A549 (cell line): ENCODE data around the gene ASPN. TPM values are rescaled to one million over a fixed set of nuclear protein-coding genes. Genes with fewer than 3 reads are reported as not detected.
A peak's percentile ranks its signal among the peaks of the same experiment; 100 is the strongest.

Experiments
- ATAC-seq, 2 experiments: fragments of 200-7000 bp in 1 of 2; fragments of >200 bp in 1 of 2; cut with Nextera tagmentation in 1 of 2; cut with Tn5 transposase in 1 of 2; 3 replicates each; pipeline versions ENCODE4 v1.8.0 to v1.9.1; 2018 to 2020; ENCODE audit warnings: mild to moderate bottlenecking in 1 of 2, moderate library complexity in 1 of 2
- CTCF ChIA-PET: fragments of 300-600 bp; sonication (Branson Sonifier 250); formaldehyde crosslinking; extraction: SDS; loops from one replicate; lab custom pipeline; 2021; ENCODE audit warnings: antibody characterized with exemption, inconsistent platforms; lab: Yijun Ruan, JAX
- POLR2A ChIA-PET: fragments of 350-600 bp; formaldehyde crosslinking; extraction: SDS; loops from one replicate; lab custom pipeline; 2021; ENCODE audit warnings: antibody characterized with exemption, inconsistent platforms; lab: Yijun Ruan, JAX
- DNase-seq, 2 experiments: peaks; one replicate each; pipeline versions ENCODE4 v3.0.0 to v3.0.0-alpha.2; 2011 to 2016; ENCODE audit warnings: low read depth in 1 of 2, low spot score in 1 of 2
- FAIRE-seq: peaks from 2 replicates; lab custom pipeline; 2011; peaks lifted over from hg19 to GRCh38; lab: Jason Lieb, UNC
- H3K27ac ChIP-seq, 2 experiments: fragments of >200 bp; sonication (Bioruptor Twin); formaldehyde crosslinking; 3 replicates each; pipeline ENCODE4 v1.5.1; 2016 to 2017
- H3K4me1 ChIP-seq: fragments of >200 bp; sonication (Bioruptor Twin); formaldehyde crosslinking; 3 replicates; pipeline ENCODE4 v1.6.1; 2016
- H3K4me2 ChIP-seq: fragments of >200 bp; sonication (Bioruptor Twin); formaldehyde crosslinking; 3 replicates; pipeline ENCODE4 v1.6.1; 2016
- H3K4me3 ChIP-seq: fragments of >200 bp; sonication (Bioruptor Twin); formaldehyde crosslinking; 3 replicates; pipeline ENCODE4 v1.5.1; 2016
- H3K9me3 ChIP-seq: fragments of >200 bp; sonication (Bioruptor Twin); formaldehyde crosslinking; 3 replicates; pipeline ENCODE4 v1.6.1; 2016
- CBX2 ChIP-seq: fragments of 200-600 bp; sonication (generic); IDR thresholded peaks from 2 replicates; pipeline ENCODE4 v1.6.1; 2016; ENCODE audit warnings: low read depth, mild to moderate bottlenecking, borderline replicate concordance
- CHD2 ChIP-seq: fragments of 150-350 bp; IDR thresholded peaks from 2 replicates; pipeline ENCODE4 v1.6.1; 2014; ENCODE audit warnings: low read length; ENCODE audit not compliant: partially characterized antibody
- CHD4 ChIP-seq: fragments of 200-600 bp; sonication (generic); IDR thresholded peaks from 2 replicates; pipeline ENCODE4 v1.6.1; 2016; ENCODE audit warnings: antibody characterized with exemption, mild to moderate bottlenecking, borderline replicate concordance
- EHF ChIP-seq: fragments of 250-450 bp; sonication (Bioruptor Pico); IDR thresholded peaks from 2 replicates; pipeline ENCODE4 v1.5.0; 2020; ENCODE audit warnings: mild to moderate bottlenecking
- EP300 ChIP-seq, 2 experiments: fragments of >200 bp; sonication (Bioruptor Twin); formaldehyde crosslinking; IDR thresholded peaks; 2 replicates in 1 of 2; 3 replicates in 1 of 2; pipeline ENCODE4 v1.6.1; 2016 to 2017
- ESRRA ChIP-seq: fragments of 150-350 bp; IDR thresholded peaks from 2 replicates; pipeline ENCODE4 v1.6.1; 2014; ENCODE audit warnings: mild to moderate bottlenecking, low read length, borderline replicate concordance
- GATA3 ChIP-seq: IDR thresholded peaks from 2 replicates; pipeline ENCODE4 v1.6.1; 2012; ENCODE audit warnings: borderline replicate concordance
- HDAC2 ChIP-seq: fragments of 200-600 bp; sonication (generic); IDR thresholded peaks from 2 replicates; pipeline ENCODE4 v1.6.1; 2016
- KDM1A ChIP-seq: fragments of 200-600 bp; sonication (generic); IDR thresholded peaks from 2 replicates; pipeline ENCODE4 v1.6.1; 2016; ENCODE audit warnings: low read depth, mild to moderate bottlenecking
- MAFK ChIP-seq: fragments of 450-650 bp; IDR thresholded peaks from 2 replicates; pipeline ENCODE4 v1.6.1; 2014; ENCODE audit not compliant: partially characterized antibody
- MYC ChIP-seq: IDR thresholded peaks from 2 replicates; pipeline ENCODE4 v1.6.1; 2012; ENCODE audit warnings: mild to moderate bottlenecking, inconsistent platforms, low read length, improper control_type of control experiment, borderline replicate concordance
- NFE2L2 ChIP-seq: fragments of 150-350 bp; conservative IDR thresholded peaks from 2 replicates; pipeline ENCODE4 v1.6.1; 2014; ENCODE audit warnings: low read length
- NR3C1 ChIP-seq: fragments of >200 bp; sonication (Bioruptor Twin); formaldehyde crosslinking; IDR thresholded peaks from 3 replicates; pipeline ENCODE4 v1.6.1; 2017
- PBX3 ChIP-seq: IDR thresholded peaks from 2 replicates; pipeline ENCODE4 v1.6.1; 2012
- RAD21 ChIP-seq, 2 experiments: fragments of >200 bp in 1 of 2; sonication (Bioruptor Twin) in 1 of 2; formaldehyde crosslinking in 1 of 2; IDR thresholded peaks in 1 of 2; conservative IDR thresholded peaks in 1 of 2; 2 replicates in 1 of 2; 3 replicates in 1 of 2; pipeline ENCODE4 v1.6.1; 2012 to 2018; ENCODE audit warnings: inconsistent platforms in 1 of 2
- RCOR1 ChIP-seq: fragments of 150-350 bp; IDR thresholded peaks from 2 replicates; pipeline ENCODE4 v1.6.1; 2014; ENCODE audit warnings: antibody characterized with exemption, low read length, low read depth
- RNF2 ChIP-seq: fragments of 200-600 bp; sonication (generic); IDR thresholded peaks from 2 replicates; pipeline ENCODE4 v1.6.1; 2016; ENCODE audit warnings: low read depth, mild to moderate bottlenecking, antibody characterized with exemption, moderate library complexity, borderline replicate concordance
- SMC3 ChIP-seq: fragments of >200 bp; sonication (Bioruptor Twin); formaldehyde crosslinking; IDR thresholded peaks from 3 replicates; pipeline ENCODE4 v1.6.1; 2018; ENCODE audit warnings: inconsistent platforms
- ZC3H11A ChIP-seq: fragments of 450-650 bp; IDR thresholded peaks from 2 replicates; pipeline ENCODE4 v1.6.1; 2014; ENCODE audit warnings: antibody characterized with exemption, mild to moderate bottlenecking
- WGBS: methylation state at CpG from one replicate; pipeline ENCODE4 v1.1.6; 2017; ENCODE audit errors: missing lambda C conversion rate; 5-methylcytosine and 5-hydroxymethylcytosine counted together
- polyA plus RNA-seq, 4 experiments: library from polyadenylated mRNA; depleted of rRNA in 3 of 4; stranded (reverse); fragments of >200 nt; fragmentation: RNase III in 1 of 4; extraction: RNeasy Plus Mini Kit Qiagen cat#74134 plus additional on column Dnase treatment in 1 of 4; gene quantifications; 2 replicates in 3 of 4; 3 replicates in 1 of 4; pipeline ENCODE4 v1.2.3, GENCODE V29; 2011 to 2017
- TF ChIP-seq, protein P1 (sequence below): fragments of >200 bp; sonication (Bioruptor Twin); formaldehyde crosslinking; IDR thresholded peaks from 3 replicates; pipeline ENCODE4 v1.5.1; 2016
- TF ChIP-seq, protein P2 (sequence below): fragments of 250-450 bp; sonication (Bioruptor Pico); IDR thresholded peaks from 2 replicates; pipeline ENCODE4 v1.5.0; 2020; ENCODE audit warnings: low read depth, mild to moderate bottlenecking, moderate library complexity
- TF ChIP-seq, protein P3 (sequence below): fragments of 250-450 bp; sonication (Bioruptor Pico); IDR thresholded peaks from 2 replicates; pipeline ENCODE4 v1.5.0; 2021; ENCODE audit warnings: mild to moderate bottlenecking, moderate library complexity, borderline replicate concordance

The ASPN gene
- polyA plus RNA-seq, 2 of the 4 experiments (the other 2 are of a cell fraction), result not detected

DNA sequence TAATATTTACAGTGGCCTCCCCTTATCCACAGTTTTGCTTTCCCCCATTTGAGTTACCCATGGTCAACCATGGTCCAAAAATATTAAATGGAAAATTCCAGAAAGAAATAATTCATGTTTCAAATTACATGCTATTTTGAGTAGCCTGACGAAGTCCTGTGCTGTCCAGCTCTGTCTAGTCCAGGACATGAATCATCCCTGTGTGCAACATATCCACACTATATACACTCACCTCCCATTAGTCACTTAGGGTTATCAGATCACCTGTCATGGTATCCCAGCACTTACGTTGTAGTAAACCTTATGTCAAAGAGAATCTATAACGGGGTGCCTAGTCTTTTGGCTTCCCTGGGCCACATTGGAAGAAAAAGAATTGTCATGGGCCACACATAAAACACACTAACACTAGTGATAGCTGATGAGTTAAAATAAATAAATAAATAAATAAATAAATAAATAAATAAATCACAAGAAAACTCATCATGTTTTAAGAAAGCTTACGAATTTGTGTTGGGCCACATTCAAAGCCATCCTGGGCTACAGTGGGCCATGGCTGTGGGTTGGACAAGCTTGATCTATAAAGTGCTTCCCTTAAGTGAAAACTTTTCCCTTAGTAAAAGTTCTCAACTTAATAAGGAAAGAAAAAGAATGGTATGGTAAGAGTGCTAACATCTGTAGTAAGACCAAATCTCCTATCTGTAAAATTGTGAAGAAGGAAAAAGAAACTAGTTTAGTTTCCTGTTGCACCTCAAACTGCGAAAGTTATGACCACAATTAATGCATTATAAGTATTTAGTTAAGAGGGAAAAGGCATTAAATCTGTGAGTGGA is 42.2 kb downstream of the ASPN start:
- Histone ChIP-seq H3K9me3 (no peaks in the 10 kb centered on the region), H3K4me1 (no peaks in the 10 kb centered on the region), H3K4me3 (no peak overlapping the region), H3K27ac (no peak overlapping the region), H3K4me2 (no peak overlapping the region)
- 69% methylated on average over 5 of the region's 5 CpGs for WGBS
- FAIRE-seq (no peak), ATAC-seq (no peak), DNase-seq (no peak)
- ChIA-PET CTCF (interaction anchor here (0.6 to 4.6 kb wide), 11 partner anchors 22 to 305 kb away, joined by 3 to 27 read pairs (median 3); partner anchors contain the start of gene CENPP), POLR2A (no interaction called here)
- TF ChIP-seq ZC3H11A (peak; percentile 98), CHD2 (no peak)

- Histone ChIP-seq H3K4me3 (no peak overlapping the region), H3K4me1 (no peaks in the 10 kb centered on the region), H3K27ac (no peak overlapping the region), H3K4me2 (no peak overlapping the region), H3K9me3 (no peaks in the 10 kb centered on the region)
- POLR2A ChIA-PET, result no interaction called here
- FAIRE-seq (no peak), ATAC-seq (no peak), DNase-seq (peak in 1 of 2 experiments; percentile 6)
- CTCF ChIA-PET, result interaction anchor here (0.6 to 4.6 kb wide), 11 partner anchors 24 to 304 kb away, joined by 3 to 27 read pairs (median 4); partner anchors contain the start of gene CENPP
- TF ChIP-seq KDM1A, result no peak
- TF ChIP-seq ESRRA, result no peak
- TF ChIP-seq RAD21 (conservative IDR thresholded peaks at IDR 0.05 in 1 of 2, IDR thresholded peaks at IDR 0.05 in 1 of 2), result peak; percentile 28 to 48; a peak in 2 of 5 replicates
- peak; percentile 51 for TF ChIP-seq MAFK
- TF ChIP-seq CHD4, result no peak
- TF ChIP-seq EHF (CRISPR knock-in tag), result no peak
- TF ChIP-seq, protein P1, sequence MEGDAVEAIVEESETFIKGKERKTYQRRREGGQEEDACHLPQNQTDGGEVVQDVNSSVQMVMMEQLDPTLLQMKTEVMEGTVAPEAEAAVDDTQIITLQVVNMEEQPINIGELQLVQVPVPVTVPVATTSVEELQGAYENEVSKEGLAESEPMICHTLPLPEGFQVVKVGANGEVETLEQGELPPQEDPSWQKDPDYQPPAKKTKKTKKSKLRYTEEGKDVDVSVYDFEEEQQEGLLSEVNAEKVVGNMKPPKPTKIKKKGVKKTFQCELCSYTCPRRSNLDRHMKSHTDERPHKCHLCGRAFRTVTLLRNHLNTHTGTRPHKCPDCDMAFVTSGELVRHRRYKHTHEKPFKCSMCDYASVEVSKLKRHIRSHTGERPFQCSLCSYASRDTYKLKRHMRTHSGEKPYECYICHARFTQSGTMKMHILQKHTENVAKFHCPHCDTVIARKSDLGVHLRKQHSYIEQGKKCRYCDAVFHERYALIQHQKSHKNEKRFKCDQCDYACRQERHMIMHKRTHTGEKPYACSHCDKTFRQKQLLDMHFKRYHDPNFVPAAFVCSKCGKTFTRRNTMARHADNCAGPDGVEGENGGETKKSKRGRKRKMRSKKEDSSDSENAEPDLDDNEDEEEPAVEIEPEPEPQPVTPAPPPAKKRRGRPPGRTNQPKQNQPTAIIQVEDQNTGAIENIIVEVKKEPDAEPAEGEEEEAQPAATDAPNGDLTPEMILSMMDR, result peak; percentile 43; the same call in 1 of the 3 replicates
- TF ChIP-seq RCOR1, result no peak
- TF ChIP-seq NR3C1, result no peak
- peak; percentile 29; the same call in 1 of the 3 replicates for TF ChIP-seq SMC3
- TF ChIP-seq, all 56 proteins: peak for 4
- WGBS, result 77% methylated on average over 5 of the region's 5 CpGs
Measured at GRCh38 chr9:92438900-92439526, 43.3 kb downstream of the ASPN start.

- FAIRE-seq, result no peak
Measured at GRCh38 chr9:92435263-92435662, 47.0 kb downstream of the ASPN start.

DNA sequence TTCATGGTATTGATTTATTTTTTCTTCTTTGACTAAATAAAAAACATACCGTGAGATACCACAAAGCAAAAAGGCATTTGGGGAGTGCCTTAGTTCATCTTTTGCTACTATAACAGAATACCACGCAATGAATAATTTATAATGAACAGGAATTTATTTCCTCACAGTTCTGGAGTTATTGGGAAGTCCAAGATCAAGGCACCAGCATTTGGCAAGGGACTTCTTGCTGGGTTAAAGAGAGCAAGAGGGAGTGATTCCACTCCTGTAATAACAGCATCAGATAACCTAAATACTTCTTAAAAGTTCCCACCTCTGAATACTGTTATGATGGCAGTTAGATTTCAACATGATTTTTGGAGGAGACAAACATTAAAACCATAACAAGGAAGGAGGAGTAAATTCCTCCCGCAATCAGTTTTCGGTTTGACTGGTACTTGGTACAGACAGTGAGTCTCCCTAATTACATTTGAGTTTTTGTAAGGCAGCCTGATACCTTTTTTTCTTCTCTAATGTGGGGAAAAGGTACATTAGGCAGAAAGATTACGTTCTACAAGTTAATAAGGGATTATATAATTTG is 49.2 kb downstream of the ASPN start:
- ChIA-PET CTCF (interaction anchor here (1.3 to 1.6 kb wide), 2 partner anchors 29 to 202 kb away, joined by 3 to 4 read pairs; no protein-coding TSS in a partner anchor), POLR2A (no interaction called here)
- FAIRE-seq (no peak), ATAC-seq (no peak), DNase-seq (no peak)
- H3K27ac ChIP-seq, result no peak overlapping the region
- no peak overlapping the region for H3K4me2 ChIP-seq
- no peaks in the 10 kb centered on the region for H3K4me1 ChIP-seq
- no peak overlapping the region for H3K4me3 ChIP-seq
- no peaks in the 10 kb centered on the region for H3K9me3 ChIP-seq
- WGBS, result 93% methylated on average over 5 of the region's 5 CpGs
- TF ChIP-seq, protein P2, sequence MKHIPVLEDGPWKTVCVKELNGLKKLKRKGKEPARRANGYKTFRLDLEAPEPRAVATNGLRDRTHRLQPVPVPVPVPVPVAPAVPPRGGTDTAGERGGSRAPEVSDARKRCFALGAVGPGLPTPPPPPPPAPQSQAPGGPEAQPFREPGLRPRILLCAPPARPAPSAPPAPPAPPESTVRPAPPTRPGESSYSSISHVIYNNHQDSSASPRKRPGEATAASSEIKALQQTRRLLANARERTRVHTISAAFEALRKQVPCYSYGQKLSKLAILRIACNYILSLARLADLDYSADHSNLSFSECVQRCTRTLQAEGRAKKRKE (CRISPR knock-in tag), result no peak
- TF ChIP-seq SMC3 (no peak), RNF2 (no peak), HDAC2 (no peak), PBX3 (no peak), NFE2L2 (no peak), GATA3 (no peak), EP300 (IDR thresholded peaks at IDR 0.05) (no peak), CBX2 (no peak)
- TF ChIP-seq, protein P3, sequence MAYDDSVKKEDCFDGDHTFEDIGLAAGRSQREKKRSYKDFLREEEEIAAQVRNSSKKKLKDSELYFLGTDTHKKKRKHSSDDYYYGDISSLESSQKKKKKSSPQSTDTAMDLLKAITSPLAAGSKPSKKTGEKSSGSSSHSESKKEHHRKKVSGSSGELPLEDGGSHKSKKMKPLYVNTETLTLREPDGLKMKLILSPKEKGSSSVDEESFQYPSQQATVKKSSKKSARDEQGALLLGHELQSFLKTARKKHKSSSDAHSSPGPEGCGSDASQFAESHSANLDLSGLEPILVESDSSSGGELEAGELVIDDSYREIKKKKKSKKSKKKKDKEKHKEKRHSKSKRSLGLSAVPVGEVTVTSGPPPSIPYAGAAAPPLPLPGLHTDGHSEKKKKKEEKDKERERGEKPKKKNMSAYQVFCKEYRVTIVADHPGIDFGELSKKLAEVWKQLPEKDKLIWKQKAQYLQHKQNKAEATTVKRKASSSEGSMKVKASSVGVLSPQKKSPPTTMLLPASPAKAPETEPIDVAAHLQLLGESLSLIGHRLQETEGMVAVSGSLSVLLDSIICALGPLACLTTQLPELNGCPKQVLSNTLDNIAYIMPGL (CRISPR knock-in tag), result no peak

More at GRCh38 chr9:92435263-92435662, 47.0 kb downstream of the ASPN start:
- ChIA-PET CTCF (no interaction called here), POLR2A (no interaction called here)
- H3K27ac ChIP-seq, result no peak overlapping the region
- 86% methylated on average over 1 of the region's 1 CpG for WGBS
- no peak overlapping the region for H3K4me3 ChIP-seq
- H3K4me1 ChIP-seq, result no peaks in the 10 kb centered on the region
- no peak overlapping the region for H3K4me2 ChIP-seq
- ATAC-seq (no peak), DNase-seq (no peak)
- no peaks in the 10 kb centered on the region for H3K9me3 ChIP-seq
- TF ChIP-seq CHD2, result no peak
- no peak for TF ChIP-seq MYC
